ENCODE data around the gene FUOM.

DNA sequence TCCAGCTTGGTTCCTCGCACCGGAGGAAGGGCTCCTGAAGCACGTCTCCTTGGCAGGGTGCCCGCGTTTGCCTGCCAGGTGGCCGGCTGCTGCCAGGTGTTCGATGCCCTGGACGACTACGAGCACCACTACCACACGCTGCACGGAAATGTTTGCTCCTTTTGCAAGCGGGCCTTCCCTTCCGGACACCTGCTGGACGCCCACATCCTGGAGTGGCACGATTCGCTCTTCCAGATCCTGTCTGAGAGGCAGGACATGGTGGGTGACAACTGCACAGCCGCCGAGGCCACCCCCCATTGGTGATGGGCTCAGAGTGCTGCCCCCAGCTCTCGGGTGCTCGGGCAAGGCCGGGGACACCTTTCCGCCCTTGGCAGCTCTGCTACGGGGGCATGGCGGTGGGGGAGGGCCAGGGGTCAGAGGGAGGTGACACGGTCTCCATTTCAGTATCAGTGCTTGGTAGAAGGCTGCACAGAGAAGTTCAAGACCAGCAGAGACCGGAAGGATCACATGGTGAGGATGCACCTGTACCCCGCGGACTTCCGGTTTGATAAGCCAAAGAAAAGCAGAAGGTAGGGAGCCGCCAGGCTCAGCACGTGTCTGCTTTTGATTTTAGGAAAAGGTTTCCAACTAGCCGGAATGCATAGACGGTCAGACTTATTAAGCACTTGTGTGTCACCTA is 48.0 kb downstream of the FUOM start:
- TF ChIP-seq RAD21 (IDR thresholded peaks at IDR 0.05 in 1 of 2, conservative IDR thresholded peaks at IDR 0.05 in 1 of 2; ENCODE audit: low read depth in 2 of 2, low read length in 2 of 2) (no peak), BCL11A (IDR thresholded peaks at IDR 0.05; ENCODE audit: low read depth in 2 of 2, low read length in 2 of 2) (no peak), PHF8 (conservative IDR thresholded peaks at IDR 0.05; ENCODE audit: low read depth, low read length) (no peak), EZH2 (IDR thresholded peaks at IDR 0.05; ENCODE audit: low read depth, low read length, severe bottlenecking) (no peak), POLR2AphosphoS5 (IDR thresholded peaks at IDR 0.05; ENCODE audit: low read depth, low read length) (no peak), YY1 (IDR thresholded peaks at IDR 0.05; ENCODE audit: low read depth, low read length) (no peak), POLR2A (IDR thresholded peaks at IDR 0.05; ENCODE audit: control extremely low read depth in 1 of 2, low read depth in 2 of 2, low read length in 2 of 2) (no peak), RFX5 (IDR thresholded peaks at IDR 0.05; ENCODE audit: borderline replicate concordance, low read depth, low read length) (no peak), GABPA (IDR thresholded peaks at IDR 0.05; ENCODE audit: borderline replicate concordance, insufficient read depth, low read length) (no peak), MAFK (IDR thresholded peaks at IDR 0.05; ENCODE audit: low read depth, low read length) (no peak)
- TF ChIP-seq, protein P1, sequence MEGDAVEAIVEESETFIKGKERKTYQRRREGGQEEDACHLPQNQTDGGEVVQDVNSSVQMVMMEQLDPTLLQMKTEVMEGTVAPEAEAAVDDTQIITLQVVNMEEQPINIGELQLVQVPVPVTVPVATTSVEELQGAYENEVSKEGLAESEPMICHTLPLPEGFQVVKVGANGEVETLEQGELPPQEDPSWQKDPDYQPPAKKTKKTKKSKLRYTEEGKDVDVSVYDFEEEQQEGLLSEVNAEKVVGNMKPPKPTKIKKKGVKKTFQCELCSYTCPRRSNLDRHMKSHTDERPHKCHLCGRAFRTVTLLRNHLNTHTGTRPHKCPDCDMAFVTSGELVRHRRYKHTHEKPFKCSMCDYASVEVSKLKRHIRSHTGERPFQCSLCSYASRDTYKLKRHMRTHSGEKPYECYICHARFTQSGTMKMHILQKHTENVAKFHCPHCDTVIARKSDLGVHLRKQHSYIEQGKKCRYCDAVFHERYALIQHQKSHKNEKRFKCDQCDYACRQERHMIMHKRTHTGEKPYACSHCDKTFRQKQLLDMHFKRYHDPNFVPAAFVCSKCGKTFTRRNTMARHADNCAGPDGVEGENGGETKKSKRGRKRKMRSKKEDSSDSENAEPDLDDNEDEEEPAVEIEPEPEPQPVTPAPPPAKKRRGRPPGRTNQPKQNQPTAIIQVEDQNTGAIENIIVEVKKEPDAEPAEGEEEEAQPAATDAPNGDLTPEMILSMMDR (IDR thresholded peaks at IDR 0.05; ENCODE audit: control extremely low read depth in 1 of 3, insufficient read depth in 1 of 3, low read depth in 1 of 3, low read length in 3 of 3): no peak
- TF ChIP-seq, protein P2, sequence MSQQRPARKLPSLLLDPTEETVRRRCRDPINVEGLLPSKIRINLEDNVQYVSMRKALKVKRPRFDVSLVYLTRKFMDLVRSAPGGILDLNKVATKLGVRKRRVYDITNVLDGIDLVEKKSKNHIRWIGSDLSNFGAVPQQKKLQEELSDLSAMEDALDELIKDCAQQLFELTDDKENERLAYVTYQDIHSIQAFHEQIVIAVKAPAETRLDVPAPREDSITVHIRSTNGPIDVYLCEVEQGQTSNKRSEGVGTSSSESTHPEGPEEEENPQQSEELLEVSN (IDR thresholded peaks at IDR 0.05): no peak
